GM19238 (cell line): ENCODE data around the gene DYRK1B.
"Not testable (repeated sequence)": the region's sequence is repeated elsewhere in the genome, so short reads cannot be mapped to it uniquely, and the experiment has no call there.

Experiments
- DNase-seq: peaks from one replicate; pipeline ENCODE4 v3.0.0; 2011; ENCODE audit warnings: low spot score; ENCODE audit not compliant: insufficient read length

The DYRK1B gene

DNA sequence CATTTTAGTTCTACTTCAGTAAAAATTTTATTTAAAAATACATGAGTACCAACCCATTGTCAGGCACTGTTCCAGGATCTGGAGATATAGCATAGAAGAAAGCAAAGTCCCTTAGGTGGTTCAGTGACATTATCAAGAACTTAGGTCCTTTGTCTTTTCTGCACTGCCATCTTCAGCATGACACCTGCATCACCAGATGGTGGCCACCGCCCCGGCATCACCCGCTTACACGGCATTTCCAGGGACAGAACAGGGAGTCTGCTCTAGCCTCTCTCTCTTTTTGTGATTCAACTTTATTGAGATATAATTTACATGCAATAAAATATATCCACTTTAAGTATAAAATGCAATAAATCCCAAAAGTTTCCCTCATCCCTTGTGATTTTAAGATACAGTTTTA lies 23.5 kb downstream of the DYRK1B start:
- DNase-seq = no peak

DNA sequence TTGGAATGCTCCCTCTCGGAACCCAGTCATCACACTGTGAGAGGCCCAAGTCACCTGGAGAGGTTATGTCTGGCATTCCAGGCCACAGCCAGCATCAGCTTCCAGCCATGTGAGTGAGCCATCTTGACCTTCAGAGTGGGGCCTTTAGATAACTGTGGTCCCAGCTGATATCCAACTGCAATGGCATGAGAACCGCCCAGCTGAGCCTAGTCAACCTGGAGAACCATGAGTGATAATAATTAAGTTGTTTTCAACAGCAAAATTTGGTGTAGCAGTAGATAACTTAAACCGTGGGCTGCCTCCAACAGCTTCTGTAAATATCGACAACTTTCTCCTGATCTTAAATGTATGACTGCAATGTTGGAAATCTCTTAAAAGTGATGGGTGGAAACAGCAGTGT lies 24.6 kb downstream of the DYRK1B start:
- no peak for DNase-seq

- not testable (repeated sequence) for DNase-seq
Measured at GRCh38 chr19:39808688-39809087, 25.3 kb downstream of the DYRK1B start.

DNA sequence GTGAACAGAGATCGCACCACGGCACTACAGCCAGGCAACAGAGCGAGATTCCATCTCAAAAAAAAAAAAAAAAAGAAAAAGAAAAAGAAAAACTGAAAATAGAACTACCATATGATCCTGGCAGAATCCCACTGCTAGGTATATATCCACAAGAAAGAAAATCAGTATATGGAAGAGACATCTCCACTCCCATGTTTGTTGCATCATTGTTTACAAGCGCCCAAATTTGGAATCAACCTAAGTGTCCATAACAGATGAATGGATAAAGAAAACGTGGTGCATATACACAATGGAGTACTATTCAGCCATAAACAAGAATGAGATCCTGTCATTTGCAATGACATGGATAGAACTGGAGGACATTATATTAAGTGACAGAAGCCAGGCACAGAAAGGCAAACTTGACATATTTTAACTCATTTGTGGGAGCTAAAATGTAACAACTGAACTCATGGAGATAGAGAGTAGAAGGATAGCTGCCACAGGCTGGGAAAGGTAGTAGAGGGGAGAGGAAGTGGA lies 26.1 kb downstream of the DYRK1B start:
- DNase-seq = no peak

- DNase-seq = no peak
Measured at GRCh38 chr19:39805104-39805503, 28.9 kb downstream of the DYRK1B start.

- no peak for DNase-seq
Measured at GRCh38 chr19:39802958-39803357, 31.0 kb downstream of the DYRK1B start.

- DNase-seq = no peak
Measured at GRCh38 chr19:39797083-39797482, 36.9 kb downstream of the DYRK1B start.

- DNase-seq = no peak
Measured at GRCh38 chr19:39796000-39796498, 37.9 kb downstream of the DYRK1B start.

DNA sequence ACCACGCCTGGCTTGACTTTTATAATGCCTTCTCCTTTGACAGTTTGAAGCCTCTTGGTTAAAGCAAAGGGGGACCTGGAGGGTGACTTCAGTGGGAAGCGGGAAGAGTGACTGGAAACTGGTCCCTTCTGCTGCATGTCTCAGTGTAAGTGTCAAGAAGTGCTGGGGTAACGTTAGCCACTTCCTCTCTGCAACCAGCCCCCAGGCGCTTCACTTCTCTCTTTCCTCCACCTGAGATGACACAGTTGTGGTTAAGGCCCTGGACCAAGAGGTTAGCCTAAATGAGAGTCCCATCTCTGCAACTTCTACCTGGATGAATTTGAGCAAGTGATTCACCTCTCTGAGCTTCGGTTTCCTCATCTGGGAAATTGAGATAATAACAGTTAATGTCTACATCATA lies 39.0 kb downstream of the DYRK1B start:
- no peak for DNase-seq

GRCh38 chr19:39792999-39793546 lies 40.9 kb downstream of the DYRK1B start:
- peak; percentile 58 for DNase-seq

GRCh38 chr19:39788244-39788643 lies 45.7 kb downstream of the DYRK1B start:
- DNase-seq = no peak

GRCh38 chr19:39780894-39781293 lies 53.1 kb downstream of the DYRK1B start:
- DNase-seq = no peak

GRCh38 chr19:39778763-39779162 lies 55.2 kb downstream of the DYRK1B start, which contains the start of gene LEUTX:
Gene LEUTX, plus strand, starts transcription at chr19:39778854. Its CDS starts 67 bp downstream, at chr19:39778921.
- no peak for DNase-seq
